GM12878 (cell line): ENCODE measurements around the gene SEMA3D. TPM values are rescaled to one million over a fixed set of nuclear protein-coding genes. Genes with fewer than 3 reads are reported as not detected.
A peak's percentile ranks its signal among the peaks of the same experiment; 100 is the strongest.

Source experiments
- ATAC-seq: fragments of 200-7000 bp; cut with Tn5 transposase; 3 replicates; pipeline ENCODE4 v1.9.1; 2020; ENCODE audit warnings: mild to moderate bottlenecking, moderate library complexity
- BruUV-seq: library from RNA; stranded (reverse); fragments of 400-500 nt; replicated peaks from 2 replicates; lab custom pipeline; 2021; lab: Mats Ljungman, UMichigan
- CTCF ChIA-PET: fragments of 300-600 bp; sonication (Branson Sonifier 250); formaldehyde crosslinking; extraction: SDS; loops from one replicate; lab custom pipeline; 2021; ENCODE audit warnings: inconsistent platforms; lab: Yijun Ruan, JAX
- POLR2A ChIA-PET: fragments of 350-600 bp; formaldehyde crosslinking; extraction: SDS; loops from one replicate; lab custom pipeline; 2021; ENCODE audit warnings: inconsistent platforms; lab: Charles Lee
- RAD21 ChIA-PET: fragments of 300-600 bp; sonication (Branson Sonifier 250); formaldehyde crosslinking; loops from one replicate; lab custom pipeline; 2023; ENCODE audit warnings: antibody characterized with exemption; ENCODE audit not compliant: unreplicated experiment; lab: Charles Lee
- SMC1A ChIA-PET: fragments of 300-600 bp; sonication (Branson Sonifier 250); formaldehyde crosslinking; loops from one replicate; lab custom pipeline; 2023; ENCODE audit not compliant: unreplicated experiment, uncharacterized antibody; lab: Charles Lee
- DNase-seq: peaks from one replicate; pipeline ENCODE4 v3.0.0-alpha.2; 2011; ENCODE audit warnings: low read depth, low spot score
- FAIRE-seq: peaks from 3 replicates; lab custom pipeline; 2011; peaks lifted over from hg19 to GRCh38; lab: Jason Lieb, UNC
- H2AFZ ChIP-seq: 2 replicates; pipeline ENCODE4 v1.6.0; 2011; ENCODE audit warnings: low read depth, low read length, control low read depth; ENCODE audit not compliant: control insufficient read depth
- H3K27ac ChIP-seq: 2 replicates; pipeline ENCODE4 v1.5.1; 2011; ENCODE audit warnings: control low read depth; ENCODE audit not compliant: control insufficient read depth, insufficient read depth
- H3K27me3 ChIP-seq, 2 experiments: replicated peaks in 1 of 2; 2 replicates each; pipeline versions ENCODE4 v1.6.0 to v1.6.1; 2011; ENCODE audit warnings: low read length in 1 of 2; ENCODE audit not compliant: control insufficient read depth in 2 of 2, insufficient read depth in 2 of 2
- H3K36me3 ChIP-seq, 2 experiments: 2 replicates each; pipeline ENCODE4 v1.5.1; 2011; ENCODE audit warnings: low read length in 1 of 2; ENCODE audit not compliant: control insufficient read depth in 2 of 2, insufficient read depth in 2 of 2
- H3K4me1 ChIP-seq: 2 replicates; pipeline ENCODE4 v1.6.1; 2011; ENCODE audit warnings: mild to moderate bottlenecking, low read length, moderate library complexity, mixed read lengths; ENCODE audit not compliant: control insufficient read depth, insufficient read depth
- H3K4me2 ChIP-seq: 2 replicates; pipeline ENCODE4 v1.6.0; 2011; ENCODE audit warnings: control low read depth; ENCODE audit not compliant: control insufficient read depth, insufficient read depth
- H3K4me3 ChIP-seq: fragments of 200-600 bp; sonication (generic); 2 replicates; pipeline ENCODE4 v1.5.1; 2016
- H3K79me2 ChIP-seq: 2 replicates; pipeline ENCODE4 v1.6.0; 2011; ENCODE audit warnings: low read length; ENCODE audit not compliant: control insufficient read depth, insufficient read depth
- H3K9ac ChIP-seq: 2 replicates; pipeline ENCODE4 v1.8.0; 2011; ENCODE audit warnings: low read length, control low read depth, mixed read lengths; ENCODE audit not compliant: control insufficient read depth, insufficient read depth
- H3K9me3 ChIP-seq: replicated peaks from 3 replicates; pipeline ENCODE4 v1.5.1; 2011; ENCODE audit warnings: mild to moderate bottlenecking, low read length; ENCODE audit not compliant: control insufficient read depth, insufficient read depth
- H4K20me1 ChIP-seq: 2 replicates; pipeline ENCODE4 v1.6.0; 2011; ENCODE audit not compliant: control insufficient read depth, insufficient read depth
- BACH1 ChIP-seq: fragments of 450-650 bp; IDR thresholded peaks from 2 replicates; pipeline ENCODE4 v1.6.1; 2017; ENCODE audit warnings: mild to moderate bottlenecking, borderline replicate concordance
- BRCA1 ChIP-seq: IDR thresholded peaks from 2 replicates; pipeline ENCODE4 v1.6.1; 2011; ENCODE audit warnings: low read depth, low read length, improper control_type of control experiment
- CTCF ChIP-seq, 3 experiments: IDR thresholded peaks in 2 of 3; conservative IDR thresholded peaks in 1 of 3; 2 replicates each; pipeline ENCODE4 v1.5.1; 2011; ENCODE audit warnings: low read depth in 3 of 3, low read length in 3 of 3, mild to moderate bottlenecking in 3 of 3, control low read depth in 2 of 3, moderate library complexity in 2 of 3, inconsistent platforms in 1 of 3, mixed read lengths in 1 of 3; ENCODE audit not compliant: control insufficient read depth in 2 of 3, insufficient read depth in 1 of 3; ENCODE audit errors: extremely low read depth in 1 of 3
- NFYA ChIP-seq: IDR thresholded peaks from 2 replicates; pipeline ENCODE4 v1.6.1; 2011; ENCODE audit warnings: low read depth, mild to moderate bottlenecking, low read length, improper control_type of control experiment, borderline replicate concordance
- RAD21 ChIP-seq: IDR thresholded peaks from 2 replicates; pipeline ENCODE4 v1.6.1; 2011; ENCODE audit warnings: mild to moderate bottlenecking, low read depth, low read length, moderate library complexity; ENCODE audit not compliant: insufficient read depth
- SIN3A ChIP-seq: IDR thresholded peaks from 2 replicates; pipeline ENCODE4 v1.6.1; 2012; ENCODE audit warnings: low read depth, low read length, improper control_type of control experiment
- SMC3 ChIP-seq: IDR thresholded peaks from 2 replicates; pipeline ENCODE4 v1.6.1; 2011; ENCODE audit warnings: low read length, improper control_type of control experiment, borderline replicate concordance
- TCF3 ChIP-seq: IDR thresholded peaks from 2 replicates; pipeline ENCODE4 v1.6.1; 2012; ENCODE audit warnings: low read depth, mild to moderate bottlenecking, low read length, borderline replicate concordance; ENCODE audit not compliant: insufficient read depth
- YY1 ChIP-seq: IDR thresholded peaks from 2 replicates; pipeline ENCODE4 v1.6.1; 2011; ENCODE audit warnings: low read depth, mild to moderate bottlenecking, low read length
- WGBS: methylation state at CpG from one replicate; pipeline ENCODE4 v1.1.6; 2016; ENCODE audit warnings: low lambda C conversion rate; ENCODE audit not compliant: insufficient replicate concordance, insufficient coverage; ENCODE audit errors: missing lambda C conversion rate; 5-methylcytosine and 5-hydroxymethylcytosine counted together
- in situ Hi-C: fragments of 300-500 bp; cut with MboI; formaldehyde crosslinking; loops from 9 replicates; pipeline ENCODE4 v1.14.3; 2018; ENCODE audit warnings: mixed read lengths
- intact Hi-C: fragments of 100-400 bp; cut with micrococcal nuclease; formaldehyde crosslinking; loops from one replicate; pipeline ENCODE4 v1.14.2; 2022; ENCODE audit not compliant: unreplicated experiment
- polyA plus RNA-seq, 11 experiments: library from polyadenylated mRNA; depleted of rRNA in 4 of 11; unstranded in 6 of 11; stranded (reverse) in 5 of 11; fragments of >200 nt; fragmentation: Nextera tagmentation in 4 of 11; fragmentation: Illumina TruSeq in 1 of 11; extraction: Ambion mirVana in 4 of 11; extraction: Trizol in 1 of 11; gene quantifications; 1 replicate in 1 of 11; 2 replicates in 10 of 11; pipeline versions ENCODE4 v1.2.1 to v1.2.3, GENCODE V29; 2011 to 2016; ENCODE audit warnings: inconsistent platforms in 2 of 11, missing spikeins in 2 of 11, low read depth in 1 of 11
- total RNA-seq, 4 experiments: library from RNA; depleted of rRNA in 3 of 4; stranded (reverse); fragments of >200 nt in 3 of 4; fragmentation: Illumina TruSeq in 1 of 4; extraction: Trizol in 1 of 4; gene quantifications; 2 replicates each; pipeline versions ENCODE4 v1.2.1 to v1.2.3, GENCODE V29; 2013 to 2021

The SEMA3D gene
- total and polyA plus RNA-seq, 10 of the 15 experiments (the other 5 are each of a cell fraction or from before 2014, with no cell fraction given) = 0.04 TPM; not detected in 9

DNA sequence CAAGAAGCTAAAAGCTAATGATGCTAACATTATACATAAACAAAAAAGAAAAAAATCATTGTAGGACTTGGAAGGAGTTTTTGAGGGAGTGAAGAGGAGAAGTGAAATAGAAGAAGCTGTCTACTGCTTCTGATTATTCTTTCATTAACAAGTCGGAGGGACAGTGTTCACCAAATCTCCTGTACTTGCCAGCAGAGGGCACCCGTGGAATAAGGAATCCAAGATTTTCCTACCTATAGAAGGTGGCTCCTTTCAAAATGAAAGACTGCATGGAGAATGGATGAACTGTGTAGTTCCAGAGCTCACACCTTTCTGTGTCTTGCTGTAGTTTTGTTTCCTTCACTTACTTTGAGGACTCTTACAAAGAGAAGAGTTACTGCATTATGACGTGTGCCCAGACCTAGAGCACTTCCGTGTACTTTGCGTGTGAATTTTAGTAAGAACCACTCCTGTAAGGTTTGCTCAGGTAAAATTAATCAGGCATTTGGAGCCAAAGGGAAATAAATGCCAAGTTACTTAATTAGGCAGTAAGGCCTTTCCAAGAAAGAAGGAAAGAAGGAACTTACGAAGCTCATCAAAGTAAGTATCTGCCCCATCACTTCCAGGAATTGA is 145.1 kb downstream of the SEMA3D start:
- RAD21 ChIA-PET = interaction anchor here (0.6 to 2.4 kb wide), 6 partner anchors 506 to 1864 kb away, joined by 3 to 10 read pairs (median 5); no protein-coding TSS in a partner anchor
- no peaks in the 10 kb centered on the region for H3K36me3 ChIP-seq
- no peaks in the 10 kb centered on the region for H3K27me3 ChIP-seq
- intact Hi-C loops (loop anchor here (2.0 to 5.0 kb wide), 4 partner anchors 146 to 709 kb away; partner anchors contain the start of gene SEMA3D), in situ Hi-C loops (loop anchor here (10.0 to 25.0 kb wide), 2 partner anchors 513 to 696 kb away; no protein-coding TSS in a partner anchor)
- SMC1A ChIA-PET = interaction anchor here (0.7 to 1.9 kb wide), 14 partner anchors 9 to 788 kb away, joined by 3 to 9 read pairs (median 4); no protein-coding TSS in a partner anchor
- no peaks in the 10 kb centered on the region for H3K9me3 ChIP-seq
- H3K4me2 ChIP-seq = no peak overlapping the region
- no peaks in the 10 kb centered on the region for H4K20me1 ChIP-seq
- WGBS = 53% methylated on average over 6 of the region's 6 CpGs
- H3K9ac ChIP-seq = no peak overlapping the region
- peak; percentile 3 for DNase-seq
- H3K27ac ChIP-seq = no peak overlapping the region
- CTCF ChIA-PET = interaction anchor here (0.6 to 3.6 kb wide), 25 partner anchors 9 to 1166 kb away, joined by 3 to 53 read pairs (median 4); no protein-coding TSS in a partner anchor
- no peaks in the 10 kb centered on the region for H3K79me2 ChIP-seq
- peak; percentile 91 for FAIRE-seq
- peak; percentile 87 for ATAC-seq
- BruUV-seq = no TSS peak
- H2AFZ ChIP-seq = no peak overlapping the region
- POLR2A ChIA-PET = no interaction called here
- TF ChIP-seq YY1 (no peak), BRCA1 (no peak), BACH1 (no peak), SIN3A (no peak), SMC3 (peak; percentile 72; the same call in 1 of the 2 replicates), CTCF (IDR thresholded peaks at IDR 0.05 in 2 of 3, conservative IDR thresholded peaks at IDR 0.05 in 1 of 3; ENCODE audit: control insufficient read depth in 2 of 3, extremely low read depth in 1 of 3, insufficient read depth in 1 of 3, low read depth in 3 of 3, low read length in 3 of 3) (peak; percentile 60 to 76 (median 61); a peak in 5 of 6 replicates), NFYA (no peak), TCF3 (no peak), RAD21 (peak; percentile 77)
- H3K4me1 ChIP-seq = no peaks in the 10 kb centered on the region
- H3K4me3 ChIP-seq = no peak overlapping the region
